IPS DF 4.7 (cell line): Measurements from ENCODE around the gene SYT15.
"Not testable (repeated sequence)": the region's sequence is repeated elsewhere in the genome, so short reads cannot be mapped to it uniquely, and the experiment has no call there.

ENCODE experiments used
- DNase-seq: peaks from one replicate; pipeline ENCODE4 v3.0.0-alpha.2; 2013; ENCODE audit warnings: low spot score; ENCODE audit errors: extremely low read depth

The SYT15 gene

DNA sequence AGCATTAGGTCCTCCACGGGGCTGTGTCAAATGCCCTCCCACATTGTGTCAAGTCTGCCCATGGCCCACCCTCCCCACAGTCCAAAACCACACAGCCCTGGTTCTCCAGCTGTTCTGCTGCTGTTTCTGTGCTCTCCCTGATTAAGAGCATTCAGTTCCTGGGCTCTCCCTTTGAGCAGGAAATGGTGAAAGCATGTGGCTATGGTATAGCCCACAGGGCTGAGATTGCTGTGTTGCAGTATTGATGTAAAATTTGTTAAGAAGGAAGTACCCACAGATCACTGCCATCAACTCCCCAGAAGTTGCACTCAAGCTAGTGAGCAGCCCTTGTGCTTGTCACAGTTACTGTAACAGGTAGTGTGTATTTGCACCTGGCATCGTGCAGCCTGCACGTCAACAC, 9.3 kb downstream of the SYT15 start:
- not testable (repeated sequence) for DNase-seq

GRCh38 chr10:46589589-46589988, 10.7 kb downstream of the SYT15 start:
- DNase-seq = not testable (repeated sequence)

DNA sequence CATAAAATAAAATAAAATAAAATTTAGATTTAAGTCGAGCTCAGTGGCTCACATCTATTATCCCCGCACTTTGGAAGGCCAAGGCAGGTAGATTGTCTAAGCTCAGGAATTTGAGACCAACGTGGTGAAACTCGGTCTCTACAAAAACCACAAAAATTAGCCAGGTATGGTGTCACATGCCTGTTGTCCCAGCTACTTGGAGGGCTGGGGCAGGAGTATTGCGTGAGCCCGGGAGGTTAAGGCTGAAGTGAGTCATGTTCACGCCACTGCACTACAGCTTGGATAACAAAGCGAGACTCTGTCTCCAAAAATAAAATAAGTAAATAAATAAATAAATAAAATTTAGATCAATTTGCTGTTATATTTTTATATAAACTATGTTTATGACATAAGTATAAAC, 12.1 kb downstream of the SYT15 start:
- DNase-seq = not testable (repeated sequence)

DNA sequence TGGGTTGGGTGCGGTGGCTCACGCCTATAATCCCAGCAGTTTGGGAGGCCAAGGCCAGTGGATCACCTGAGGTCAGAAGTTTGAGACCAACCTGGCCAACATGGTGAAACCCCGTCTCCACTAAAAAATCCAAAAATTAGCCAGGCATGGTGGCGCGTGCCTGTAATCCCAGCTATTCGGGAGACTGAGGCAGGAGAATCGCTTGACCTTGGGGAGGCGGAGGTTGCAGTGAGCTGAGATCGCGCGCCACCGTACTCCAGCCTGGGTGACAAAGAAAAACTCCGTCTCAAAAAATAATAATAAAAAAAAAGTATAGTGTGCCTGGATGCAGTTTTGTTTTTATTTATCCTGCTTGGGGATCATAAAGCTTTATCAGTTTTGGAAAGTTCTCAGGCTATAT, 14.4 kb downstream of the SYT15 start:
- DNase-seq = not testable (repeated sequence)

GRCh38 chr10:46594453-46595063, 15.6 kb downstream of the SYT15 start:
- not testable (repeated sequence) for DNase-seq

- not testable (repeated sequence) for DNase-seq
Observed at GRCh38 chr10:46596570-46596969, 17.6 kb downstream of the SYT15 start.

- not testable (repeated sequence) for DNase-seq
Observed at GRCh38 chr10:46597616-46598246, 18.8 kb downstream of the SYT15 start.

DNA sequence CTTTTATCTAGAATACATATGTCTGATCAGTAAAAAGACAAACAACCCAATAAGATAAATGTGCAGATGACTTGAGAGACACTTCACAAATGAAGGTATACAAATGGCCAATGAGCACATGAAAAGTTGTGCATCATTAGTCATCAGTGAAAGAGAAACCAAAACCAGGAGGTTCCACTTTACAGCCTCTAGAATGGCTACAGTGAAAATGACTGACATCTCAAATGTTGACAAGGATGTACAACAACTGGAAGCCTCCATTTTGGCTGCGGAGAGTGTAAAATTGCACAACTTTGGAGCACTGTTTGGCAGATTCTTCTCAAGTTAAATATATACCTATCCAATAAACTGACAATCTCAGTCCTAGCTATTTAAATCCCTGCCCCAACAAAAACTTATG, 21.6 kb downstream of the SYT15 start:
- not testable (repeated sequence) for DNase-seq

DNA sequence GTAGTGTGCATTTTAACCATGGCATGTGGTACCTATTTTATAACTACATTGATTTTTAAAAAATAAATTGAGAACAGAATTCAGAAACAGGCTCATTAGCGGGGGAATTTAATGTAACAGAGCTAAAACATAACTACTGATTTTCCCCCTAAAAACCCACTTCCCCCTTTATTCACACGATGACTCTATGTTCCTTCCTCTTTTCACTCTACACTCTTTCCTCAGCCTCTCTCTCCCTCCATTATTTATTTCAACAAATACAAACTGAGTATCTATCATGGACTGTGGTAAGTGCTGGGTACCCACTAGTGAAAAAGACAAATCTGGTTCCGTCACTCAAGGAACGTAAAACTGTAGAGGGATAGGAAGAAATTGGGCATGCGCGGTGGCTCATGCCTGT, 36.6 kb downstream of the SYT15 start:
- not testable (repeated sequence) for DNase-seq

- DNase-seq = not testable (repeated sequence)
Observed at GRCh38 chr10:46616227-46616626, 37.3 kb downstream of the SYT15 start.

- DNase-seq = not testable (repeated sequence)
Observed at GRCh38 chr10:46617134-46617533, 38.2 kb downstream of the SYT15 start.

DNA sequence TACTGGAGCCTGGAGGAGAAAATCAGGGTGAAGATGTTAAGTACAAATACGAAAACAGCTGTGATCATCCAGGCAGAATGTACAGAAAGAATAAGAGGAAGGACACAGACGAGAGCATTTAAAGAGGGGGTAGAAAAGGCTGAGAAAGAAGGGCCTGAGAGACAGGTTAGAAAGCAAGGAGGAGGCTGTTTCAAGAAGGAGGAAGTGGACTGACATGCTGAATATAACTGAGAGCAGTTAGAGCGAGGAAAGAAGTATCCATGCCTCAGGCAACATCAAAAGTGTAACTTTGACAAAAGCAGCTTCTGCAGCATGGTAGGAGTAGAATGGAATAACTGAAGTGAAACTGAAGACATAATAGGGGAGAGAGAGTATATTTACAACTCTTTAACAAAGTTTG, 39.0 kb downstream of the SYT15 start:
- not testable (repeated sequence) for DNase-seq

DNA sequence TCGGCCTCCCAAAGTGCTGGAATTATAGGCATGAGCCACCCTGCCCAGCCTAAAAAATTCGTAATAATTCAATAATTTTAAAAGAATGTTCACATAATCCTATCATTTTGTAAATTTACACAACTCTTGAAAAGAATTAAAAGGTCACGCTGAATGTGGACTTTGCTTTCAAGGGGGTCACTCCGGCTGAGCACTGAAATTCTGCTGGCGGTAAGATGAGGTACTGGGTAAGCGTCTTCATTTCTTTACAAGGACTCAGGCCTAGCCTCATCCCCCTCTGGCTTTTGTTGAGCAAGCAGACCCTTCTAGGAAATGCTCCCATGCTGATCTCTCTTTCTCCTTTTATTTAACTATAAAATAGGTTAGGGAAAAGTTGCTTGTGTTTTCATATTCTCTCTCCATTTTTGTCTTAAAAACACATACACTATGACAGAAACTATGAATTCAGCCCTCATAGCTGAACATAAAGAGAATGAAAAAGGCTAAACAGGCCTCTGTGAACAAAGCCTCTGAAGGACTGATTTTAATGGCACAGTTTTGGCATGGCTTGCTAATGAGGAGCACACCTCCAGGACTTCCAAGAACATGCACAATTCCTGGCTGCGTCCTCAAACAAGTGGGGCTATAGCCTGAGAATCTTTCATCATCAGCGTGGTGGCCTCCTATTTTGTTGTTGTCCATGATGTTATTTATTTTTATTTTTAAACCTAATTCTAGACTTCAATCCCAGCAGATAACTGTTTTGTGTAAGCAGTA, 45.1 kb downstream of the SYT15 start:
- DNase-seq = not testable (repeated sequence)

DNA sequence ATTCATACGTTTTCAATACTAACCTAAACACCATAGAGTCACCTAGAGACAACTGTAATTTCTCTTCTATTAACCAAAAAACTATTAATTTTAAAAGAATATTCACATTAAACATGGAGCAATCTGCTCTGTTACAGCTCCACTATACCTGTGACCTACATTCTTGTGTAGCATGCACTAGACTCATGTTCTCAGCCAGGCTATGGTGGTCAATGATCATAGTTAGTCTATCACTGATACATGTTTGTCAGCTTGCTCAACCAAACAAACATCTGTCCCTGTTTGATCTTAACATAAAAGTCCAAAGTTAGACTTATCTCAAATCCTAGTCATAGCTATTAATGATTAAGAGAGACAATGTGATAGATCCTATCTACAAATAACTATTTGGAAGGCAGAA, 50.9 kb downstream of the SYT15 start:
- not testable (repeated sequence) for DNase-seq

DNA sequence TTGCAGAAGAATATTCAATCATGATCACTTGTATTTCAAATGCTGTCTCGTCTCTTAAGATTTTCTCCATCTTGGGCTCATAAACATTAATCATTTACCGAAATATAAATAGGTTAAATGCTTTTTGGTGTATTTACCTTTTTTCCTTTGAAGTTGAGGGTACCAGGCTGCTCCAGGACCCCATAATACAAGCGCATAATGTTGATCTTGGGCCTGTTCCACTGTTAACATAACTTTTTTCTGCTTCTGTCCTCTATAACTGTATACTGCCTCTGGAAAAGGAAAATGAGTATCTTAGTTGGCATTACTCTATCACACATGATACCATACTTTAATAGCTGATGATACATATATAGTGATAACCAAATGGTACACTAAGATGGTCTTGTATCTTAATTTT, 51.9 kb downstream of the SYT15 start:
- not testable (repeated sequence) for DNase-seq

DNA sequence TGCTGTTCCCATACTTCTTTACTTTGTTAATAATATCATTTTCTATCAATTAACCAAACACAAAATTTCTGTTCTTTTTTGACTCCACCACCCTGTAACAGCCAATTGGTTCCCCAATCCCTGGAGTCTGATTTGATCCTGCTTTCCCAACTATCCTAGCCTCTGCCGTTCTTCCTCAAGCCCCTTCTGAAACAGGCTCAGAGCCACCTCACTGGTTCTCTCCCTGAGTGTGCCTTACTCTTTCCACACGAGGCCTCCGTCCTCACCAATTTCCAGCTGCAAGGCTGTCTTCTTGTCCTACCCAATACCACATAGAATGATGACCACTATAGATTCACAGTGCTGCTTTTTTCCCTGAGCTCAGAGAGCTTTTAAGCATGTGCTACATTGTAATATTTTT, 52.8 kb downstream of the SYT15 start:
- DNase-seq = not testable (repeated sequence)

GRCh38 chr10:46634698-46635097, 55.8 kb downstream of the SYT15 start:
- DNase-seq = not testable (repeated sequence)

GRCh38 chr10:46635364-46635959, 56.5 kb downstream of the SYT15 start:
- DNase-seq = not testable (repeated sequence)

DNA sequence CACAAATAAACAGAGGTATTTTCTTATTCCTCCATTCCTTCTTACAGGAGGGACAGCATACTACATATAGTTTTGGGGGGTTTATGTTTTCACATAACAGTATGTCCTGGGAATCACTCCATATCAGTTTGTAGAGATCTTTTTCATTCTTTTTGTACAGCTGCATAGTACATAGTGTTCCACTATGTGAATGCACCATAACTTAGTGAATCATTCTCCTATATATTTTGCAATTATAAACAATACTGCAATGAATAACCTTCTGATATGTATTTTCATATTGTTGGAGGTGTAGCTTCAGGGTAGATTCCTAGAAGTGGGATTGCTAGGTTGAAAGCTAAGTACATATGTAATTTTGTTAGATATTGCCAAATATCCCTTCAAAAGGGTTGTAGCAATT, 61.1 kb downstream of the SYT15 start:
- DNase-seq = not testable (repeated sequence)
